Activated CD8-positive, alpha-beta T cell treated with anti-CD3 and anti-CD28 coated beads for 36 hours (primary cell): ENCODE results near the gene AK3. TPM values are rescaled to one million over a fixed set of nuclear protein-coding genes. Genes with fewer than 3 reads are reported as not detected.
"Not testable (repeated sequence)": the region's sequence is repeated elsewhere in the genome, so short reads cannot be mapped to it uniquely, and the experiment has no call there.

Experiments
- ATAC-seq: fragments of 200-7000 bp; cut with Tn5 transposase; one replicate; pipeline ENCODE4 v1.10.0; 2021; ENCODE audit warnings: mild to moderate bottlenecking, moderate library complexity
- CTCF ChIA-PET: fragments of 350-600 bp; sonication (Branson Sonifier 250); formaldehyde crosslinking; loops from one replicate; lab custom pipeline; 2021; ENCODE audit warnings: antibody characterized with exemption; lab: Charles Lee
- POLR2A ChIA-PET: fragments of 350-600 bp; sonication (Branson Sonifier 250); formaldehyde crosslinking; loops from one replicate; lab custom pipeline; 2021; ENCODE audit warnings: antibody characterized with exemption; lab: Charles Lee
- DNase-seq: peaks from one replicate; pipeline ENCODE4 v3.0.0-alpha.2; 2020
- H3K27ac Mint-ChIP-seq: one replicate; pipeline ENCODE4 v1.8.0; 2021; ENCODE audit warnings: mild to moderate bottlenecking, mixed read lengths
- H3K27me3 Mint-ChIP-seq: one replicate; pipeline ENCODE4 v1.8.0; 2021; ENCODE audit warnings: mixed read lengths
- H3K36me3 Mint-ChIP-seq: one replicate; pipeline ENCODE4 v1.8.0; 2021; ENCODE audit warnings: low read depth, mixed read lengths
- H3K4me1 Mint-ChIP-seq: one replicate; pipeline ENCODE4 v1.8.0; 2021; ENCODE audit warnings: low read depth, mixed read lengths
- H3K4me3 Mint-ChIP-seq: one replicate; pipeline ENCODE4 v1.8.0; 2021; ENCODE audit warnings: mild to moderate bottlenecking, moderate library complexity, mixed read lengths
- H3K9me3 Mint-ChIP-seq: one replicate; pipeline ENCODE4 v1.8.0; 2021; ENCODE audit warnings: mixed read lengths
- intact Hi-C: fragments of 100-400 bp; cut with micrococcal nuclease; formaldehyde crosslinking; loops from one replicate; pipeline ENCODE4 v1.10.0; 2022
- total RNA-seq, 2 experiments: library from RNA; stranded (reverse); gene quantifications; one replicate each; pipeline ENCODE4 v1.2.3, GENCODE V29; 2021
- TF ChIP-seq, protein P1 (sequence below): fragments of 200-600 bp; IDR thresholded peaks from one replicate; pipeline ENCODE4 v1.8.0; 2022; ENCODE audit warnings: antibody characterized with exemption, mild to moderate bottlenecking

The AK3 gene
- total RNA-seq, 2 experiments from 2014 or later, result 34.3 to 35.5 TPM

- Mint-ChIP-seq H3K27ac (no peak overlapping the region), H3K4me1 (no peaks in the 10 kb centered on the region), H3K27me3 (no peaks in the 10 kb centered on the region), H3K4me3 (no peak overlapping the region), H3K9me3 (no peaks in the 10 kb centered on the region), H3K36me3 (no peaks in the 10 kb centered on the region)
- POLR2A ChIA-PET, result interaction anchor here (0.6 kb wide), 1 partner anchor 144 kb away, joined by 3 read pairs; no protein-coding TSS in a partner anchor
- no peak for DNase-seq
- TF ChIP-seq, protein P1, sequence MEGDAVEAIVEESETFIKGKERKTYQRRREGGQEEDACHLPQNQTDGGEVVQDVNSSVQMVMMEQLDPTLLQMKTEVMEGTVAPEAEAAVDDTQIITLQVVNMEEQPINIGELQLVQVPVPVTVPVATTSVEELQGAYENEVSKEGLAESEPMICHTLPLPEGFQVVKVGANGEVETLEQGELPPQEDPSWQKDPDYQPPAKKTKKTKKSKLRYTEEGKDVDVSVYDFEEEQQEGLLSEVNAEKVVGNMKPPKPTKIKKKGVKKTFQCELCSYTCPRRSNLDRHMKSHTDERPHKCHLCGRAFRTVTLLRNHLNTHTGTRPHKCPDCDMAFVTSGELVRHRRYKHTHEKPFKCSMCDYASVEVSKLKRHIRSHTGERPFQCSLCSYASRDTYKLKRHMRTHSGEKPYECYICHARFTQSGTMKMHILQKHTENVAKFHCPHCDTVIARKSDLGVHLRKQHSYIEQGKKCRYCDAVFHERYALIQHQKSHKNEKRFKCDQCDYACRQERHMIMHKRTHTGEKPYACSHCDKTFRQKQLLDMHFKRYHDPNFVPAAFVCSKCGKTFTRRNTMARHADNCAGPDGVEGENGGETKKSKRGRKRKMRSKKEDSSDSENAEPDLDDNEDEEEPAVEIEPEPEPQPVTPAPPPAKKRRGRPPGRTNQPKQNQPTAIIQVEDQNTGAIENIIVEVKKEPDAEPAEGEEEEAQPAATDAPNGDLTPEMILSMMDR, result no peak
- intact Hi-C loops, result no loop called here
- CTCF ChIA-PET, result interaction anchor here (0.9 to 1.4 kb wide), 3 partner anchors 19 to 32 kb away, joined by 3 to 7 read pairs (median 5); no protein-coding TSS in a partner anchor
- no peak for ATAC-seq
Observed at GRCh38 chr9:4781408-4781807, 40.4 kb upstream of the AK3 start.

- H3K36me3 Mint-ChIP-seq, result no peaks in the 10 kb centered on the region
- no peaks in the 10 kb centered on the region for H3K4me1 Mint-ChIP-seq
- DNase-seq (no peak), ATAC-seq (no peak)
- H3K27ac Mint-ChIP-seq, result no peak overlapping the region
- ChIA-PET POLR2A (no interaction called here), CTCF (interaction anchor here (0.9 to 1.4 kb wide), 3 partner anchors 18 to 31 kb away, joined by 3 to 7 read pairs (median 5); no protein-coding TSS in a partner anchor)
- TF ChIP-seq, protein P1, result no peak
- no peaks in the 10 kb centered on the region for H3K27me3 Mint-ChIP-seq
- H3K4me3 Mint-ChIP-seq, result no peak overlapping the region
- intact Hi-C loops, result no loop called here
- H3K9me3 Mint-ChIP-seq, result no peaks in the 10 kb centered on the region
Observed at GRCh38 chr9:4780651-4781050, 39.6 kb upstream of the AK3 start.

- CTCF ChIA-PET, result interaction anchor here (1.1 kb wide), 1 partner anchor 15 kb away, joined by 4 read pairs; no protein-coding TSS in a partner anchor
- H3K9me3 Mint-ChIP-seq, DNase-seq, ATAC-seq, intact Hi-C loops, H3K4me1 Mint-ChIP-seq, POLR2A ChIA-PET, H3K27me3 Mint-ChIP-seq, H3K36me3 Mint-ChIP-seq, H3K4me3 Mint-ChIP-seq, H3K27ac Mint-ChIP-seq: not testable (repeated sequence)
Observed at GRCh38 chr9:4774958-4775357, 34.0 kb upstream of the AK3 start.

- CTCF ChIA-PET, result interaction anchor here (1.1 kb wide), 1 partner anchor 14 kb away, joined by 4 read pairs; no protein-coding TSS in a partner anchor
- no peak for ATAC-seq
- no peak for DNase-seq
- intact Hi-C loops, result no loop called here
- TF ChIP-seq, protein P1, result no peak
- Mint-ChIP-seq H3K4me3 (no peak overlapping the region), H3K27me3 (no peaks in the 10 kb centered on the region), H3K27ac (no peak overlapping the region), H3K4me1 (no peaks in the 10 kb centered on the region), H3K36me3 (no peaks in the 10 kb centered on the region), H3K9me3 (no peaks in the 10 kb centered on the region)
- POLR2A ChIA-PET, result no interaction called here
Observed at GRCh38 chr9:4774209-4774608, 33.2 kb upstream of the AK3 start.

DNA sequence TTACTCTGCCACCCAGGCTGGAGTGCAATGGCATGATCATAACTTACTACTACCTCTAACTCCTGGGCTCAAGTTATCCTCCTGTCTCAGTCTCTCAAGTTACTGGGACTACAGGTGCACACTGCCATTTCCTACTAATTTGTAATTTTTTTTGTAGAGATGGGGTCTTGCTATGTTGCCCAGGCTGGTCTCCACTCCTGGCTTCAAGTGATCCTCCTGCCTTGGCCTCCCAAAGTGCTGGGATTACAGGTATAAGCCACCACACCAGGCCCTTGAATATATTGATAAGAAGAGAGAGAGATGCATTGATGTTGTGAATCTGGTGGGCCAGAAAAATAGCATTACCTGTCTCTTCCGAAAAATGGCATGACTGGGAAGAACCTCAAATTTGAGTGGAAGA is 30.8 kb upstream of the AK3 start:
- no peak overlapping the region for H3K27ac Mint-ChIP-seq
- DNase-seq (no peak), ATAC-seq (no peak)
- POLR2A ChIA-PET, result no interaction called here
- H3K27me3 Mint-ChIP-seq, result no peaks in the 10 kb centered on the region
- H3K4me3 Mint-ChIP-seq, result no peak overlapping the region
- CTCF ChIA-PET, result interaction anchor here (1.2 to 1.3 kb wide), 2 partner anchors 9 to 12 kb away, joined by 3 to 4 read pairs; no protein-coding TSS in a partner anchor
- H3K4me1 Mint-ChIP-seq, result no peaks in the 10 kb centered on the region
- intact Hi-C loops, result no loop called here
- no peaks in the 10 kb centered on the region for H3K36me3 Mint-ChIP-seq
- H3K9me3 Mint-ChIP-seq, result no peaks in the 10 kb centered on the region
- TF ChIP-seq, protein P1, result no peak
